Measurements from ENCODE around the gene TCHH. TPM values are rescaled to one million over a fixed set of nuclear protein-coding genes. Genes with fewer than 3 reads are reported as not detected.

TCHH gene
- total RNA-seq, 3 donors from 2014 or later: 0.05 to 0.09 TPM; not detected in 1

GRCh38 chr1:152110860-152111514 lies 4.3 kb downstream of the TCHH start:
- peak; percentile 26 to 57 (median 51) for DNase-seq
- intact Hi-C loops (cut with DNase I, micrococcal nuclease): no loop called here
- no peaks in the 10 kb centered on the region for H3K36me3 ChIP-seq (ENCODE audit: low read depth)
- H3K4me3 ChIP-seq: no peak overlapping the region
- no peaks in the 10 kb centered on the region for H3K9me3 ChIP-seq
- ATAC-seq: peak; percentile 64
- TF ChIP-seq CTCF (IDR thresholded peaks at IDR 0.05): no peak
- peaks cover 50% of the 10 kb centered on the region for H3K4me1 ChIP-seq (ENCODE audit: low read depth)

- DNase-seq: peak; percentile 10 to 49 (median 47)
- intact Hi-C loops (cut with DNase I, micrococcal nuclease): no loop called here
- H3K4me3 ChIP-seq: no peak overlapping the region
- TF ChIP-seq CTCF (IDR thresholded peaks at IDR 0.05): no peak
- no peaks in the 10 kb centered on the region for H3K36me3 ChIP-seq (ENCODE audit: low read depth)
- peak; percentile 33 for ATAC-seq
- no peaks in the 10 kb centered on the region for H3K9me3 ChIP-seq
- peaks cover 50% of the 10 kb centered on the region for H3K4me1 ChIP-seq (ENCODE audit: low read depth)
These were observed 4.8 kb downstream of the TCHH start for GRCh38 chr1:152110365-152110859.

GRCh38 chr1:152109998-152110294 lies 5.3 kb downstream of the TCHH start:
- Histone ChIP-seq H3K4me1 (ENCODE audit: low read depth) (peaks cover 50% of the 10 kb centered on the region), H3K36me3 (ENCODE audit: low read depth) (no peaks in the 10 kb centered on the region), H3K4me3 (no peak overlapping the region), H3K9me3 (no peaks in the 10 kb centered on the region)
- ATAC-seq (no peak), DNase-seq (no peak)
- intact Hi-C loops (cut with DNase I, micrococcal nuclease): no loop called here
- TF ChIP-seq CTCF (IDR thresholded peaks at IDR 0.05): no peak

- ATAC-seq (no peak), DNase-seq (peak in 2 of 3 donors; percentile 1 to 26)
- Histone ChIP-seq H3K9me3 (no peaks in the 10 kb centered on the region), H3K4me1 (ENCODE audit: low read depth) (peaks cover 50% of the 10 kb centered on the region), H3K4me3 (no peak overlapping the region), H3K36me3 (ENCODE audit: low read depth) (no peaks in the 10 kb centered on the region)
- TF ChIP-seq CTCF (IDR thresholded peaks at IDR 0.05): no peak
- intact Hi-C loops (cut with DNase I, micrococcal nuclease): no loop called here
These were observed 5.8 kb downstream of the TCHH start for GRCh38 chr1:152109231-152109997.

- ATAC-seq (no peak), DNase-seq (peak in 2 of 3 donors; percentile 1 to 39)
- Histone ChIP-seq H3K9me3 (no peaks in the 10 kb centered on the region), H3K4me1 (ENCODE audit: low read depth) (peaks cover 50% of the 10 kb centered on the region), H3K36me3 (ENCODE audit: low read depth) (no peaks in the 10 kb centered on the region), H3K4me3 (no peak overlapping the region)
- no peak for TF ChIP-seq CTCF (IDR thresholded peaks at IDR 0.05)
- intact Hi-C loops (cut with DNase I, micrococcal nuclease): no loop called here
These were observed 6.4 kb downstream of the TCHH start for GRCh38 chr1:152108882-152109222.
